ENCODE results near the gene RSPRY1. TPM values are rescaled to one million over a fixed set of nuclear protein-coding genes. Genes with fewer than 3 reads are reported as not detected.
"Not testable (repeated sequence)": the region's sequence is repeated elsewhere in the genome, so short reads cannot be mapped to it uniquely, and the experiment has no call there.

Gene RSPRY1
- total and polyA plus RNA-seq, 2 donors (not counting 1 experiment from before 2014, with no cell fraction given) = 36.5 to 51.9 TPM

- no peak overlapping the region for H3K4me2 ChIP-seq (ENCODE audit: extremely low read depth, insufficient read depth, low read length)
- H3K27ac ChIP-seq (ENCODE audit: insufficient read depth, low read length) = no peak overlapping the region
- H3K9me3 ChIP-seq (ENCODE audit: control insufficient read depth, insufficient read depth, low read depth, low read length) = no peaks in the 10 kb centered on the region
- no peaks in the 10 kb centered on the region for H3K4me1 ChIP-seq (ENCODE audit: control insufficient read depth, extremely low read depth, insufficient read depth, low read length)
- no peak for DNase-seq (ENCODE audit: low read depth in 2 of 2)
- H2AFZ ChIP-seq (ENCODE audit: low read length) = no peak overlapping the region
- no peaks in the 10 kb centered on the region for H3K36me3 ChIP-seq (ENCODE audit: control insufficient read depth, insufficient read depth, low read length)
- H3K4me3 ChIP-seq (replicated peaks in 1 of 4; ENCODE audit: control extremely low read depth in 1 of 4, insufficient read depth in 1 of 4, low read depth in 3 of 4, low read length in 4 of 4) = no peak overlapping the region
- H3K79me2 ChIP-seq (ENCODE audit: control insufficient read depth, insufficient read depth, low read length) = no peaks in the 10 kb centered on the region
- H4K20me1 ChIP-seq (ENCODE audit: control insufficient read depth, extremely low read depth, insufficient read depth, low read length) = no peaks in the 10 kb centered on the region
- H3K27me3 ChIP-seq (ENCODE audit: control insufficient read depth, insufficient read depth, low read length) = no peaks in the 10 kb centered on the region
- H3K9ac ChIP-seq (ENCODE audit: insufficient read depth, low read length) = no peak overlapping the region
- no peak for TF ChIP-seq EZH2 (IDR thresholded peaks at IDR 0.05; ENCODE audit: low read length, missing control alignments)
- TF ChIP-seq, protein P1, sequence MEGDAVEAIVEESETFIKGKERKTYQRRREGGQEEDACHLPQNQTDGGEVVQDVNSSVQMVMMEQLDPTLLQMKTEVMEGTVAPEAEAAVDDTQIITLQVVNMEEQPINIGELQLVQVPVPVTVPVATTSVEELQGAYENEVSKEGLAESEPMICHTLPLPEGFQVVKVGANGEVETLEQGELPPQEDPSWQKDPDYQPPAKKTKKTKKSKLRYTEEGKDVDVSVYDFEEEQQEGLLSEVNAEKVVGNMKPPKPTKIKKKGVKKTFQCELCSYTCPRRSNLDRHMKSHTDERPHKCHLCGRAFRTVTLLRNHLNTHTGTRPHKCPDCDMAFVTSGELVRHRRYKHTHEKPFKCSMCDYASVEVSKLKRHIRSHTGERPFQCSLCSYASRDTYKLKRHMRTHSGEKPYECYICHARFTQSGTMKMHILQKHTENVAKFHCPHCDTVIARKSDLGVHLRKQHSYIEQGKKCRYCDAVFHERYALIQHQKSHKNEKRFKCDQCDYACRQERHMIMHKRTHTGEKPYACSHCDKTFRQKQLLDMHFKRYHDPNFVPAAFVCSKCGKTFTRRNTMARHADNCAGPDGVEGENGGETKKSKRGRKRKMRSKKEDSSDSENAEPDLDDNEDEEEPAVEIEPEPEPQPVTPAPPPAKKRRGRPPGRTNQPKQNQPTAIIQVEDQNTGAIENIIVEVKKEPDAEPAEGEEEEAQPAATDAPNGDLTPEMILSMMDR (conservative IDR thresholded peaks at IDR 0.05 in 1 of 2, IDR thresholded peaks at IDR 0.05 in 1 of 2; ENCODE audit: low read depth in 1 of 2, low read length in 2 of 2) = no peak
These were observed 87.2 kb downstream of the RSPRY1 start for GRCh38 chr16:57273359-57273758.

DNA sequence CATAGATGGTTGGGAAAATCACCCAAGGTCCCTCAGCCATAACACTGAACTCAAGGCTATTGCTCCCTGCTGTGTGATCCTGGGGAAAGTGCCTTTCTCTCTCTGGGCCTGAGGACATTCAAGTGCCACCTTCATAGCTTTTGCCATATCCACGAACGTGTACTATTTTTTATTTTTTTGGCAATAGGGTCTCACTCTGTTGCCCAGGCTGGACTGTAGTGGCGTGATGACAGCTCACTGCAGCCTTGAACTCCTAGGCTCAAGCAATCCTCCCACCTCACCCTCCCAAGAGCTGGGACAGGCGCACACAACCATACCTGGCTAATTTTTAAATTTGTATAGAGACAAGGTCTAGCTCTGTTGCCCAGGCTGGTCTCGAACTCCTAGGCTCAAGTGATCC is 87.7 kb downstream of the RSPRY1 start:
- H3K9me3 ChIP-seq (ENCODE audit: control insufficient read depth, insufficient read depth, low read depth, low read length) = no peaks in the 10 kb centered on the region

GRCh38 chr16:57275946-57276345 is 89.8 kb downstream of the RSPRY1 start:
- H3K36me3 ChIP-seq (ENCODE audit: control insufficient read depth, insufficient read depth, low read length); H3K4me1 ChIP-seq (ENCODE audit: control insufficient read depth, extremely low read depth, insufficient read depth, low read length); H3K27ac ChIP-seq (ENCODE audit: insufficient read depth, low read length); H4K20me1 ChIP-seq (ENCODE audit: control insufficient read depth, extremely low read depth, insufficient read depth, low read length); H3K4me2 ChIP-seq (ENCODE audit: extremely low read depth, insufficient read depth, low read length); H3K9me3 ChIP-seq (ENCODE audit: control insufficient read depth, insufficient read depth, low read depth, low read length); H3K79me2 ChIP-seq (ENCODE audit: control insufficient read depth, insufficient read depth, low read length); H3K4me3 ChIP-seq (replicated peaks in 1 of 4; ENCODE audit: control extremely low read depth in 1 of 4, insufficient read depth in 1 of 4, low read depth in 3 of 4, low read length in 4 of 4); DNase-seq (ENCODE audit: low read depth in 2 of 2); H2AFZ ChIP-seq (ENCODE audit: low read length); H3K27me3 ChIP-seq (ENCODE audit: control insufficient read depth, insufficient read depth, low read length); H3K9ac ChIP-seq (ENCODE audit: insufficient read depth, low read length): not testable (repeated sequence)

More for the DNA sequence above, 87.7 kb downstream of the RSPRY1 start:
- H4K20me1 ChIP-seq (ENCODE audit: control insufficient read depth, extremely low read depth, insufficient read depth, low read length) = no peaks in the 10 kb centered on the region
- no peak overlapping the region for H3K4me2 ChIP-seq (ENCODE audit: extremely low read depth, insufficient read depth, low read length)
- H3K36me3 ChIP-seq (ENCODE audit: control insufficient read depth, insufficient read depth, low read length) = no peaks in the 10 kb centered on the region
- no peaks in the 10 kb centered on the region for H3K27me3 ChIP-seq (ENCODE audit: control insufficient read depth, insufficient read depth, low read length)
- TF ChIP-seq EZH2 (IDR thresholded peaks at IDR 0.05; ENCODE audit: low read length, missing control alignments) = no peak
- TF ChIP-seq, protein P1 (conservative IDR thresholded peaks at IDR 0.05 in 1 of 2, IDR thresholded peaks at IDR 0.05 in 1 of 2; ENCODE audit: low read depth in 1 of 2, low read length in 2 of 2) = no peak
- H3K79me2 ChIP-seq (ENCODE audit: control insufficient read depth, insufficient read depth, low read length) = no peaks in the 10 kb centered on the region
- H2AFZ ChIP-seq (ENCODE audit: low read length) = no peak overlapping the region
- no peak overlapping the region for H3K9ac ChIP-seq (ENCODE audit: insufficient read depth, low read length)
- no peaks in the 10 kb centered on the region for H3K4me1 ChIP-seq (ENCODE audit: control insufficient read depth, extremely low read depth, insufficient read depth, low read length)
- DNase-seq (ENCODE audit: low read depth in 2 of 2) = no peak
- H3K4me3 ChIP-seq (replicated peaks in 1 of 4; ENCODE audit: control extremely low read depth in 1 of 4, insufficient read depth in 1 of 4, low read depth in 3 of 4, low read length in 4 of 4) = no peak overlapping the region
- no peak overlapping the region for H3K27ac ChIP-seq (ENCODE audit: insufficient read depth, low read length)

Data from fibroblast of lung (primary cell).